SK-N-SH (cell line): ENCODE measurements around the gene CAPN5. TPM values are rescaled to one million over a fixed set of nuclear protein-coding genes. Genes with fewer than 3 reads are reported as not detected.

Experiments
- CTCF ChIA-PET: fragments of 300-600, 350-600 bp; formaldehyde crosslinking; extraction: SDS; loops from one replicate; lab custom pipeline; 2021; lab: Yijun Ruan, JAX
- POLR2A ChIA-PET: fragments of 350-600 bp; sonication (Branson Sonifier 250); formaldehyde crosslinking; extraction: SDS; loops from one replicate; lab custom pipeline; 2020; ENCODE audit warnings: antibody characterized with exemption, inconsistent platforms; lab: Yijun Ruan, JAX
- DNase-seq: peaks from one replicate; pipeline ENCODE4 v3.0.0; 2012
- H2AFZ ChIP-seq: fragments of 200-600 bp; sonication (generic); 2 replicates; pipeline ENCODE4 v1.8.1; 2016; ENCODE audit warnings: antibody characterized with exemption, mild to moderate bottlenecking, low read depth
- H3F3A ChIP-seq: fragments of 200-600 bp; sonication (generic); replicated peaks from 2 replicates; pipeline ENCODE3; 2016; ENCODE audit warnings: antibody characterized with exemption, mild to moderate bottlenecking; ENCODE audit not compliant: insufficient read depth
- H3K27ac ChIP-seq, 2 experiments: fragments of 200-500 bp in 1 of 2; fragments of 200-600 bp in 1 of 2; sonication (Bioruptor generic) in 1 of 2; sonication (generic), shearing (Covaris generic) in 1 of 2; 2 replicates each; pipeline versions ENCODE4 v1.5.1 to v1.6.1; 2014 to 2016; ENCODE audit warnings: low read depth in 2 of 2, inconsistent platforms in 1 of 2, low read length in 1 of 2, mild to moderate bottlenecking in 1 of 2, mixed read lengths in 1 of 2
- H3K27me3 ChIP-seq: fragments of 200-600 bp; sonication (generic), shearing (Covaris generic); 2 replicates; pipeline ENCODE4 v1.6.1; 2016; ENCODE audit warnings: mixed run types; ENCODE audit not compliant: insufficient read depth
- H3K36me3 ChIP-seq, 2 experiments: fragments of 200-500 bp in 1 of 2; fragments of 200-600 bp in 1 of 2; sonication (Bioruptor generic) in 1 of 2; sonication (generic) in 1 of 2; replicated peaks in 1 of 2; 2 replicates each; pipeline versions ENCODE3 to v1.5.1; 2014 to 2016; ENCODE audit warnings: low read length in 1 of 2, mild to moderate bottlenecking in 1 of 2; ENCODE audit not compliant: insufficient read depth in 2 of 2, control insufficient read depth in 1 of 2
- H3K4me1 ChIP-seq, 2 experiments: fragments of 200-500 bp in 1 of 2; fragments of 200-600 bp in 1 of 2; sonication (Bioruptor generic) in 1 of 2; sonication (generic), shearing (Covaris generic) in 1 of 2; 2 replicates each; pipeline versions ENCODE4 v1.5.1 to v1.6.1; 2014 to 2016; ENCODE audit warnings: low read depth in 1 of 2, low read length in 1 of 2, mixed run types in 1 of 2; ENCODE audit not compliant: insufficient read depth in 2 of 2, control insufficient read depth in 1 of 2
- H3K4me2 ChIP-seq: fragments of 200-600 bp; sonication (generic), shearing (Covaris generic); 2 replicates; pipeline ENCODE4 v1.6.1; 2017; ENCODE audit warnings: mixed run types
- H3K4me3 ChIP-seq, 2 experiments: fragments of 200-500 bp in 1 of 2; fragments of 200-600 bp in 1 of 2; sonication (Bioruptor generic) in 1 of 2; sonication (generic), shearing (Covaris generic) in 1 of 2; 2 replicates each; pipeline versions ENCODE4 v1.5.1 to v1.8.1; 2014 to 2016; ENCODE audit warnings: low read depth in 2 of 2, inconsistent platforms in 1 of 2, low read length in 1 of 2, mild to moderate bottlenecking in 1 of 2, mixed read lengths in 1 of 2, moderate library complexity in 1 of 2
- H3K79me2 ChIP-seq: fragments of 200-600 bp; sonication (generic); 2 replicates; pipeline ENCODE4 v1.8.1; 2017; ENCODE audit warnings: mild to moderate bottlenecking; ENCODE audit not compliant: insufficient read depth
- H3K9ac ChIP-seq: fragments of 200-600 bp; sonication (generic); 2 replicates; pipeline ENCODE4 v1.6.1; 2017; ENCODE audit warnings: mixed run types
- H3K9me2 ChIP-seq: fragments of 200-600 bp; sonication (generic); 2 replicates; pipeline ENCODE4 v1.6.1; 2017; ENCODE audit warnings: mixed run types
- H3K9me3 ChIP-seq: fragments of 200-600 bp; sonication (generic); 2 replicates; pipeline ENCODE4 v1.6.1; 2017; ENCODE audit warnings: mixed run types, mild to moderate bottlenecking, moderate library complexity
- H4K20me1 ChIP-seq: fragments of 200-600 bp; sonication (generic); 2 replicates; pipeline ENCODE4 v1.6.1; 2017; ENCODE audit warnings: mild to moderate bottlenecking, mixed run types; ENCODE audit not compliant: insufficient read depth
- CHD2 ChIP-seq: fragments of 150-350 bp; IDR thresholded peaks from 2 replicates; pipeline ENCODE4 v1.6.1; 2018; ENCODE audit warnings: low read length; ENCODE audit not compliant: partially characterized antibody
- FOSL2 ChIP-seq: IDR thresholded peaks from 2 replicates; pipeline ENCODE4 v1.4.0; 2012; ENCODE audit warnings: low read depth, mild to moderate bottlenecking, moderate library complexity, borderline replicate concordance
- GABPA ChIP-seq: IDR thresholded peaks from 2 replicates; pipeline ENCODE4 v1.4.0; 2012; ENCODE audit warnings: low read depth, mild to moderate bottlenecking
- IRF3 ChIP-seq: fragments of 150-350 bp; IDR thresholded peaks from 2 replicates; pipeline ENCODE4 v1.6.1; 2016; ENCODE audit warnings: mild to moderate bottlenecking, low read depth, low read length
- JUND ChIP-seq: IDR thresholded peaks from 2 replicates; pipeline ENCODE4 v1.4.0; 2012
- MAX ChIP-seq: IDR thresholded peaks from 2 replicates; pipeline ENCODE4 v1.4.0; 2012; ENCODE audit warnings: low read depth
- MXI1 ChIP-seq: IDR thresholded peaks from 2 replicates; pipeline ENCODE4 v1.6.1; 2012; ENCODE audit warnings: mild to moderate bottlenecking, low read depth, low read length, improper control_type of control experiment
- PBX3 ChIP-seq: IDR thresholded peaks from 2 replicates; pipeline ENCODE4; 2012
- POLR2AphosphoS5 ChIP-seq: IDR thresholded peaks from 2 replicates; pipeline ENCODE4 v1.6.1; 2012; ENCODE audit warnings: low read depth, low read length
- RAD21 ChIP-seq: IDR thresholded peaks from 2 replicates; pipeline ENCODE4 v1.6.1; 2012; ENCODE audit warnings: mild to moderate bottlenecking, low read length
- RCOR1 ChIP-seq: fragments of 150-350 bp; IDR thresholded peaks from 2 replicates; pipeline ENCODE4 v1.6.1; 2017; ENCODE audit warnings: antibody characterized with exemption, low read length
- SIN3A ChIP-seq: IDR thresholded peaks from 2 replicates; pipeline ENCODE4 v1.6.1; 2012; ENCODE audit warnings: low read depth, mild to moderate bottlenecking, low read length, moderate library complexity, borderline replicate concordance
- SMC3 ChIP-seq: IDR thresholded peaks from 2 replicates; pipeline ENCODE4 v1.6.1; 2012; ENCODE audit warnings: low read depth, low read length, improper control_type of control experiment
- ZBTB33 ChIP-seq: IDR thresholded peaks from 2 replicates; pipeline ENCODE4 v1.4.0; 2012; ENCODE audit warnings: low read depth, borderline replicate concordance
- WGBS: methylation state at CpG from one replicate; pipeline ENCODE4 v1.1.6; 2017; ENCODE audit warnings: low lambda C conversion rate; 5-methylcytosine and 5-hydroxymethylcytosine counted together
- polyA plus RNA-seq, 3 experiments: library from polyadenylated mRNA; depleted of rRNA; stranded (reverse); fragments of >200 nt; gene quantifications; 2 replicates each; pipeline ENCODE4 v1.2.3, GENCODE V29; 2012

The CAPN5 gene
- polyA plus RNA-seq, 1 of the 3 experiments (the other 2 are of a cell fraction) = 33.1 TPM

GRCh38 chr11:77149716-77150392 is 83.1 kb downstream of the CAPN5 start:
- Histone ChIP-seq H3K4me2 (no peak overlapping the region), H4K20me1 (no peaks in the 10 kb centered on the region), H2AFZ (no peak overlapping the region), H3F3A (no peaks in the 10 kb centered on the region), H3K4me1 (peaks cover 0 to 17% of the 10 kb centered on the region in 2 experiments; a peak in 1 of 4 replicates), H3K79me2 (no peaks in the 10 kb centered on the region), H3K9ac (no peak overlapping the region), H3K9me2 (no peaks in the 10 kb centered on the region), H3K9me3 (no peaks in the 10 kb centered on the region), H3K36me3 (no peaks in the 10 kb centered on the region), H3K27ac (no peak overlapping the region), H3K4me3 (no peak overlapping the region), H3K27me3 (no peaks in the 10 kb centered on the region)
- DNase-seq = no peak
- no peak for TF ChIP-seq MAX
- no peak for TF ChIP-seq SMC3
- TF ChIP-seq FOSL2 = no peak
- TF ChIP-seq ZBTB33 = no peak
- no peak for TF ChIP-seq RCOR1
- no peak for TF ChIP-seq POLR2AphosphoS5
- no peak for TF ChIP-seq GABPA
- no peak for TF ChIP-seq MXI1
- no peak for TF ChIP-seq PBX3
- TF ChIP-seq JUND = no peak
- no peak for TF ChIP-seq SIN3A
- no peak for TF ChIP-seq CHD2
- no peak for TF ChIP-seq RAD21
- no peak for TF ChIP-seq IRF3
- WGBS = 77% methylated on average over 9 of the region's 12 CpGs
- CTCF ChIA-PET = interaction anchor here (2.9 to 4.1 kb wide), 2 partner anchors 22 to 38 kb away, joined by 15 read pairs; partner anchors contain the start of gene MYO7A
- POLR2A ChIA-PET = no interaction called here
